Measurements from ENCODE around the gene KCNH1.

KCNH1 gene

GRCh38 chr1:210917560-210918169, 216.3 kb downstream of the KCNH1 start:
- no peak for DNase-seq

- DNase-seq = no peak
Observed at GRCh38 chr1:210916548-210916947, 217.4 kb downstream of the KCNH1 start.

- DNase-seq = no peak
Observed at GRCh38 chr1:210915890-210916507, 217.9 kb downstream of the KCNH1 start.

- no peak for DNase-seq
Observed at GRCh38 chr1:210912752-210913151, 221.2 kb downstream of the KCNH1 start.

- DNase-seq = no peak
Observed at GRCh38 chr1:210910020-210910575, 223.8 kb downstream of the KCNH1 start.

GRCh38 chr1:210908791-210909190, 225.2 kb downstream of the KCNH1 start:
- DNase-seq = no peak

GRCh38 chr1:210908257-210908656, 225.7 kb downstream of the KCNH1 start:
- no peak for DNase-seq

GRCh38 chr1:210907251-210907805, 226.6 kb downstream of the KCNH1 start:
- DNase-seq = no peak

GRCh38 chr1:210905944-210906453, 227.9 kb downstream of the KCNH1 start:
- DNase-seq = no peak

- DNase-seq = no peak
Observed at GRCh38 chr1:210905365-210905904, 228.5 kb downstream of the KCNH1 start.

GRCh38 chr1:210901981-210902770, 231.8 kb downstream of the KCNH1 start:
- DNase-seq = no peak

GRCh38 chr1:210900820-210901219, 233.1 kb downstream of the KCNH1 start:
- DNase-seq = no peak

- DNase-seq = no peak
Observed at GRCh38 chr1:210900079-210900478, 233.9 kb downstream of the KCNH1 start.

- no peak for DNase-seq
Observed at GRCh38 chr1:210899676-210900075, 234.3 kb downstream of the KCNH1 start.

- DNase-seq = no peak
Observed at GRCh38 chr1:210898473-210898872, 235.5 kb downstream of the KCNH1 start.

GRCh38 chr1:210883821-210884220, 250.1 kb downstream of the KCNH1 start:
- DNase-seq = no peak

GRCh38 chr1:210882414-210883221, 251.3 kb downstream of the KCNH1 start:
- no peak for DNase-seq

GRCh38 chr1:210878564-210878963, 255.4 kb downstream of the KCNH1 start:
- DNase-seq = no peak

GRCh38 chr1:210876275-210876674, 257.7 kb downstream of the KCNH1 start:
- no peak for DNase-seq

GRCh38 chr1:210866532-210866931, 267.4 kb downstream of the KCNH1 start:
- DNase-seq = no peak

- no peak for DNase-seq
Observed at GRCh38 chr1:210857705-210858104, 276.2 kb downstream of the KCNH1 start.

GRCh38 chr1:210857146-210857663, 276.7 kb downstream of the KCNH1 start:
- DNase-seq = no peak
